ENCODE measurements around the gene ENTPD8. TPM values are rescaled to one million over a fixed set of nuclear protein-coding genes. Genes with fewer than 3 reads are reported as not detected.

ENTPD8 gene
- total and polyA plus RNA-seq, 7 donors, result 0.01 TPM; not detected in 6

DNA sequence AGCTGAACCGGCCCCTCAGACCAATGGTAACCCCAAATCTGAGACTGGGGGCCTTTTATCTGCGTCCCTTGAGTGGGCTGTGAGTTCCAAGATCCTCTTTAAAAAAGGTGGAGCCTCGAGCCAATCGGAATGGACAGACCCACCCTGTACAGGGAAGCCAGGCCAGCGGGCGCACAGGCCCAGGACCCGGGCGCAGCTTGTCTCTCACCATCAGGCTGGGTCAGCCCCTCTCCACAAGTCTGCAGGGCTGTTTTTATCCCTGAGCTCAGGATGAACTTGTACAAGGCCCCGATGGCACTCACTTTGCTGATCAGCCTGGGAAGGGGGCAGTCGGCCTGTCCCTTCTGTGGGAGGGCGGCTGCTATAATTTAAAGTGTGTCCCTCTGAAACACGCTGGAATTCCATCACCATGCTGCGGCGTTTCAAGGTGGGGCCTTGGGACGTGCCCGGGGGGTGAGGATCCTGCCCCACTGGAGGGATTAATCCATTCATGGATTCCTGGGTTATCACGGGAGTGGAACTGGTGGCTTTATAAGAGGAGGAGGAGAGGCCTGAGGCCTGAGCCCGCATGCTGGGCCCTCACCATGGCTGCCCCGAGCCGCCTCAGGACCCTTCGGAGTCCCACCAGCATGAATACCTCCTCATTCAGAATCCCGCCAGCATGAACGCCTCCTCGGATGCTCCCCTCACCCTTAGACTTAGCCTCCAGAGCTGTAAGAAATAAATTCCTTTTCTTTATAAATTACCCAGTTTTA is 32.3 kb downstream of the ENTPD8 start:
- no peak overlapping the region for H3K27ac ChIP-seq
- H3K36me3 ChIP-seq (ENCODE audit: insufficient read depth in 1 of 2, low read depth in 1 of 2), result no peaks in the 10 kb centered on the region
- no peak overlapping the region for H3K4me3 ChIP-seq
- ATAC-seq (no peak), DNase-seq (peak in 1 of 2 donors; percentile 32)
- intact Hi-C loops (cut with DNase I), result loop anchor here in 1 of 2 donors (5.0 kb wide), 1 partner anchor 112 kb away; no protein-coding TSS in a partner anchor
- H3K4me1 ChIP-seq, result peaks cover 28% of the 10 kb centered on the region
- 92 to 94% (median 93%) methylated on average over 24 of the region's 24 CpGs for WGBS, 3 donors
- TF ChIP-seq, protein P1, sequence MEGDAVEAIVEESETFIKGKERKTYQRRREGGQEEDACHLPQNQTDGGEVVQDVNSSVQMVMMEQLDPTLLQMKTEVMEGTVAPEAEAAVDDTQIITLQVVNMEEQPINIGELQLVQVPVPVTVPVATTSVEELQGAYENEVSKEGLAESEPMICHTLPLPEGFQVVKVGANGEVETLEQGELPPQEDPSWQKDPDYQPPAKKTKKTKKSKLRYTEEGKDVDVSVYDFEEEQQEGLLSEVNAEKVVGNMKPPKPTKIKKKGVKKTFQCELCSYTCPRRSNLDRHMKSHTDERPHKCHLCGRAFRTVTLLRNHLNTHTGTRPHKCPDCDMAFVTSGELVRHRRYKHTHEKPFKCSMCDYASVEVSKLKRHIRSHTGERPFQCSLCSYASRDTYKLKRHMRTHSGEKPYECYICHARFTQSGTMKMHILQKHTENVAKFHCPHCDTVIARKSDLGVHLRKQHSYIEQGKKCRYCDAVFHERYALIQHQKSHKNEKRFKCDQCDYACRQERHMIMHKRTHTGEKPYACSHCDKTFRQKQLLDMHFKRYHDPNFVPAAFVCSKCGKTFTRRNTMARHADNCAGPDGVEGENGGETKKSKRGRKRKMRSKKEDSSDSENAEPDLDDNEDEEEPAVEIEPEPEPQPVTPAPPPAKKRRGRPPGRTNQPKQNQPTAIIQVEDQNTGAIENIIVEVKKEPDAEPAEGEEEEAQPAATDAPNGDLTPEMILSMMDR (IDR thresholded peaks at IDR 0.05), result no peak
- H3K27me3 ChIP-seq (ENCODE audit: insufficient read depth in 3 of 3, low read length in 2 of 3), result peaks cover 0 to 7% (median 0%) of the 10 kb centered on the region in 3 donors
- no peaks in the 10 kb centered on the region for H3K9me3 ChIP-seq

DNA sequence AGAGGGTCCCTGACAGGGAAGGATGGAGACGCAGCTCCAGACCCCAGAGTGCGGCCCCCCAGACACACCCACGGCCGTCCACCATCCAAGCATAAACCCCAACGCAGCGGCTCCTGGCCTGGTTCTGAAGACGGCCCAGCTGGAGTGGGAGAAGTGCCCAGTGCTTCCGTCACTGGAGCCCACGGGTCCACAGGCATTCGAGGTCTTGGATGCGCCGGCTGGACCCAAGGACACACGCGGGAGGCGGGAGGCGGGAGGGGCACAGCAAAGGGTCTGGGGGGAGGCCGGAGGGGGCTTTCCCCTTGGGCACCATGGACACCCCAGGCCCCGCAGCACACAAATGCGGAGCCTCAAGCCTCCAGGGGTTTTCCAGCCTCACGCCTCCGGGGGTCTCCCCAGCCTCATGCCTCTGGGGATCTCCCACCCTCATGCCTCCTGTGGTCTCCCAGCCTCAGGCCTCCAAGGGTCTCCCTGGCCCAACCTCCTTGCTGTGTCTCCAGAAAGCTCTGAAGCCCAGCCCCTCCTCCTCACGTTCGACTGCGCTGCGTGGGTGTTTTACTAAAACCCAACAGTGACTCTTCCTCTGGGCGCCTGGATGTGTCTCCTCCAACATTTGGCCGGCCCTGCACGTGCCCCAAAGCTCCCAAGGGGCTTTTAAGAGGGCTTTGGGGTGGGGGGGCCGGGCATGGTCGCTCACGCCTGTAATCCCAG is 33.4 kb downstream of the ENTPD8 start:
- Histone ChIP-seq H3K27me3 (ENCODE audit: insufficient read depth in 3 of 3, low read length in 2 of 3) (peaks cover 0 to 7% (median 0%) of the 10 kb centered on the region in 3 donors), H3K4me1 (peaks cover 28% of the 10 kb centered on the region), H3K27ac (no peak overlapping the region), H3K36me3 (ENCODE audit: insufficient read depth in 1 of 2, low read depth in 1 of 2) (no peaks in the 10 kb centered on the region), H3K9me3 (no peaks in the 10 kb centered on the region), H3K4me3 (peak overlapping the region; percentile 57)
- peak in 1 of 4 donors; percentile 18 for ATAC-seq
- DNase-seq, result peak; percentile 60 to 72
- intact Hi-C loops (cut with DNase I), result loop anchor here (2.0 to 5.0 kb wide), 2 partner anchors 110 to 111 kb away; no protein-coding TSS in a partner anchor
- TF ChIP-seq, protein P1 (IDR thresholded peaks at IDR 0.05), result no peak
- 37 to 41% (median 39%) methylated on average over 26 to 31 of the region's 31 CpGs for WGBS, 3 donors

DNA sequence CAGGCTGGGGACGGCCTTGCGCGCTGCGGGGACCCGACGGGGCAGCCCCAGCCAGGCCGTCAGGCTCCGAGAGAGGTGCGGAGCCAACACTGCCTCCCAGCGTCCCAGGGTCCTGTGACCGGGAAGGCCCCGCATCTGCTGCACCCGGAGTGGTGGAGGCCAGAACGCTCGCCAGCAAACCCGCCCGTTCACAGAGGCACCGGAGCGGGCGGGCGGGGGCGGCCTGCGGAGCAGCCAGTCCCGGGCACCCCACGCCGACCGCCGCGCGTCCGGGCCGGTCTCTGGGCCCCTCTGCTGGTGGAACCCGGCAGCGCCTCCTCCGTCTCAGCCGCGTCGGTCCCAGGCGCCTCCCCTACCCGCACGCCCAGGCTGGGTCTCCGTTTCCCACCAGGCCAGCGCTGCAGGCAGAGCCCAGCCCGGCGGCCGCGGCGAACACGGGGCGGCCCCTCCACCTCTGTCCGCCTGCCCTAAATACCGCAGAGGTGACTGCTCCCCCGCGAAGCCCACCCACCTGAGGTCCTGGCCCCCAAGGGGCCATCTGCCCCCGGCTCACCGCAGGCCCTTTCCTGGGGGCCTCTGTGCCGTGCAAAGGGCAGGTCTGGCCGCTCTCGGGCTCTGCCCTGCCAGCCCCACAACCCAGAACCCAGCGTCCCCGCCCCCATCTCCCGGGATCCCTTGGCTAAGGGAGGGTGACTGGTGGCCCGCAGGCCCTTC is 34.1 kb downstream of the ENTPD8 start:
- H3K36me3 ChIP-seq (ENCODE audit: insufficient read depth in 1 of 2, low read depth in 1 of 2), result no peaks in the 10 kb centered on the region
- intact Hi-C loops (cut with DNase I), result loop anchor here (2.0 to 5.0 kb wide), 2 partner anchors 110 kb away; no protein-coding TSS in a partner anchor
- H3K27ac ChIP-seq, result peak overlapping the region; percentile 41
- WGBS, 3 donors, result 2 to 5% (median 2%) methylated on average over 39 to 63 of the region's 63 CpGs
- ATAC-seq, result peak; percentile 82 to 90 (median 86)
- DNase-seq, result peak; percentile 77 to 81
- TF ChIP-seq, protein P1 (IDR thresholded peaks at IDR 0.05), result peak; percentile 84
- H3K9me3 ChIP-seq, result no peaks in the 10 kb centered on the region
- H3K4me3 ChIP-seq, result peak overlapping the region; percentile 57
- peaks cover 26% of the 10 kb centered on the region for H3K4me1 ChIP-seq
- peaks cover 0 to 7% (median 0%) of the 10 kb centered on the region in 3 donors for H3K27me3 ChIP-seq (ENCODE audit: insufficient read depth in 3 of 3, low read length in 2 of 3)

DNA sequence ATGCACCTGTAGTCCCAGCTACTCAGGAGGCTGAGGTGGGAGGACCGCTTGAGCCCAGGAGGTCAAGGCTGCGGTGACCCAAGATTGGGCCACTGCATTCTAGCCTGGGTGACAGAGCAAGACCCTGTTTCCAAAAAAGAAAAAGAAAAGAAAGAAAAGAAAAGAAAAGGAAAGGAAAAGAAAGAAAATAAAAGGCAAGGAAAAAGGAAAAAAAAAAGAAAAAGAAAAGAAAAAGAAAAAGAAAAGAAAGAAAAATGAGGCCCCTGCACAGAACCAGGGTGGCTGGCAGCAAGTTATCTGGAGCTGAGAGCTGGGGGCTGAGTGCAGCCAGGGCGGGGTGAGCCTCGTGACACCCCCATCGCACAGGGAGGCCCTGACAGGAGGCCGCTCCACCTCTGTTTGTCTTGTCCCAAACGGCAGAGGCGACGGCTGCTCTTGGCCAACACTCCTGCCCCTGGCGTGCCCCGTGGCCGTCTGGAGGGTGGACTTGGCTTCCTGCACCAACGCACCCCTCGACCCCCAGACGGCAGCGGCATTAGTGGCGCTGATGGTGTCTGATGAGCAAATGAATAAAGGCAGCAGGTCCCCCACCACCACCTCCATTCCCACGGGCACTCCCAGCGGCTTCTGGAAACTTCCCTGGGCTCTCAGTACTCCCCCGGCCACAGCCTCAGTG is 34.9 kb downstream of the ENTPD8 start:
- TF ChIP-seq, protein P1 (IDR thresholded peaks at IDR 0.05), result no peak
- peak in 1 of 2 donors; percentile 49 for DNase-seq
- no peak for ATAC-seq
- Histone ChIP-seq H3K27ac (no peak overlapping the region), H3K9me3 (no peaks in the 10 kb centered on the region), H3K4me3 (peak overlapping the region; percentile 57), H3K36me3 (ENCODE audit: insufficient read depth in 1 of 2, low read depth in 1 of 2) (no peaks in the 10 kb centered on the region), H3K4me1 (peaks cover 21% of the 10 kb centered on the region), H3K27me3 (ENCODE audit: insufficient read depth in 3 of 3, low read length in 2 of 3) (peaks cover 0 to 7% (median 0%) of the 10 kb centered on the region in 3 donors)
- WGBS, 3 donors, result 49 to 55% (median 52%) methylated on average over 13 to 20 of the region's 20 CpGs
- intact Hi-C loops (cut with DNase I), result loop anchor here (2.0 to 5.0 kb wide), 2 partner anchors 109 kb away; no protein-coding TSS in a partner anchor
